Suppressor macrophage (primary cell): ENCODE measurements around the gene IL2RG.
A peak's percentile ranks its signal among the peaks of the same experiment; 100 is the strongest.

ENCODE experiments used
- DNase-seq, 4 experiments: peaks; one replicate each; pipeline ENCODE4 v3.0.0-alpha.2; 2020 to 2022

The IL2RG gene

DNA sequence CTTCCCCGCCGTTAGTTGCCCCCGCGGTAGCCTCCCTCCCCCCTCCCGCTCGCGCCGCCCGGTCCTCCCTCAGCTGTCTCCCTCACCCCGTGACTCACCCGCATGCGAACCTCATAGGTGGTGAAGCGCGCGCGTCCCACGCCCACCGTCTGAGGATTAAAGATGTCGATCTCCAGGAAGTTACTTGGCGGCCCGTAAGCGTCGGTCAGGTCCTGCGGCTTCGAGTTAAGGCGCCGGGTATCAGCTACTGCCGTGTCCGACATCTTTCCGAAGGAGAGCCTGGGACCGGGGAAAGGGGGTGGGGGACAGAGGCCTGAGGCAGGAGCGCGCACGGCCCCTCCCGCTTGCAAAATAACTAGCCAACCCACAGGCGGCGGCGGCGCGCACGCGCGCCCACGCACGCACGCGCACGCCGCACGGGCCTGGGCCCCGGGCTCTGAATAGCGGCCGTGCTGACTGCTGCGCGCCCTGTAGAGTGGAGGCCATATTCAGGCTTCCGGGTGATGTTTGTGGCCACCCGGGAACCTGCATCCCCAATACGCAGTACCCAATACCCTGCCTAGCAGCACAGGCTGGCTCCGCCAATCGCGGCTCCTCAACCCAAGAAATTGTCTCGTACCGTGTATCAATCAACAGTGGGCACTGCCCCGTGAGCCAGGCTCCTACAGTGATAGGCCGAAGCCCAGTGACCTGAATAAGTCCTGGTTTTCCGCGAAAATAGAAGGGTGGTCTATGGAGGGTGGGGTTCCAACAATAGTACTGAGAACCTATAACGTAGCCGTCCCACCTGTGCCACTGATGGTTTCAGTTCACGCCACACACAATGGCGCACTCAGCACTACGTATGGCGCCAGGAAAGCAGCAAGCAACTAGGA lies 43.1 kb downstream of the IL2RG start, which contains the start of gene SNX12:
Gene SNX12, minus strand, starts transcription at position 291 of the 875 bp plus-strand sequence. Its CDS starts 28 bp downstream, at position 263.
- DNase-seq, result peak; percentile 93 to 95 (median 94)

- DNase-seq, result no peak
Measured at GRCh38 chrX:71067712-71068043, 43.7 kb downstream of the IL2RG start.

GRCh38 chrX:71067089-71067488 lies 44.3 kb downstream of the IL2RG start:
- no peak for DNase-seq

GRCh38 chrX:71060127-71060526 lies 51.2 kb downstream of the IL2RG start:
- DNase-seq, result no peak

DNA sequence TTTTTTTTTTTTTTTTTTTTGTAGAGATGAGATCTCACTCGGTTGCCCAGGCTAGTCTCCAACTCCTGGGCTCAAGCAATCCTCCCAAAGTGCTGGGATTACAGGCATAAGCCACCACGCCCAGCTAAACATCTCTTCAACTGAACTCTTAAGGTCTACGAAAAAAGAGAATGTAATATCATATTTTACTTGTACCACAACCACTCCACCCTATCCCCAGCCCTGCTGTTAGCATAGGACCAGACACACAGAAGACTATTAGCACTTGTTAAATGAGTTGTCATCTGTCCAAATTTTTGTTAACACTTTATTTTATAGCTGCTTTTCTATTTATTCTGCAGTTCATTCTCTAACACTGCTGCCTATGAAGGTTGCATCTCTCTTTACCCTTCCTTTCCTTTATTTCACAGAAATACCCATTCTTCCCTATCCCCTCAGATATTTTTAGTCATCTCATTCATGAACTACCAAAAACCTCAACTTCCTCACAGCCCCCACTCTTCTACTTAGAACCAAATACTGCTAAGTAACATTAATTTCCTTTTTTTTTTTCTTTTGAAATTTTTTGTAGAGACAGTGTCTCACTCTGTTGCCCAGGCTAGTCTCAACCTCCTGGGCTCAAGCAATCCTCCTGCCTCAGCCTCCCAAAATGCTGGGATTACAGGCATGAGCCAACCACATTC lies 53.4 kb downstream of the IL2RG start:
- DNase-seq, result peak in 3 of 4 experiments; percentile 25 to 64 (median 56)
